ENCODE measurements around the gene PDE4D. TPM values are rescaled to one million over a fixed set of nuclear protein-coding genes. Genes with fewer than 3 reads are reported as not detected.
A peak's percentile ranks its signal among the peaks of the same experiment; 100 is the strongest.

The PDE4D gene
- total RNA-seq, 1 donor from 2014 or later, result 6.8 TPM

DNA sequence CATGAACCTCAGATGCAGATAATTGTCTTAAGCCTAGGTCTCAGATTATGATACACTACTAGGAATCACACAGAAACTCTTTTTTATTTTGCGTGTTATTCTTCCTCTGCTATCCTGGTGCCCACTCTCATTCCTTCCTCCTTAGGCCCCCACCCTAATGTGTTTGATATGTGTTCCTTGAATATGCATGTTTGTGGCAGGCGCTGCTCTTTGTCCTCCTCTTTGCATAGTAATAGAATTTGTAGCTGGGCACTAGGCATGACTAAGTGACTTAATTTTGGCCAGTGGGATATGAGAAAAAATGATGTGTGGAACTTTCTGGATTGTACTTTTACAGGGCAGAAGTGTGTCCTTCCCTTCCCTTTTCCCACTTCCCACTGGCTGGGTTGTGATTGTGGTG is 965.6 kb downstream of the PDE4D start:
- H3K4me3 ChIP-seq (ENCODE audit: low read depth, low read length), result no peak overlapping the region
- H3K27me3 ChIP-seq (ENCODE audit: control insufficient read depth, insufficient read depth, low read length), result peaks cover 4% of the 10 kb centered on the region
- DNase-seq (ENCODE audit: low read depth) (no peak), FAIRE-seq (no peak)
- TF ChIP-seq, protein P1, sequence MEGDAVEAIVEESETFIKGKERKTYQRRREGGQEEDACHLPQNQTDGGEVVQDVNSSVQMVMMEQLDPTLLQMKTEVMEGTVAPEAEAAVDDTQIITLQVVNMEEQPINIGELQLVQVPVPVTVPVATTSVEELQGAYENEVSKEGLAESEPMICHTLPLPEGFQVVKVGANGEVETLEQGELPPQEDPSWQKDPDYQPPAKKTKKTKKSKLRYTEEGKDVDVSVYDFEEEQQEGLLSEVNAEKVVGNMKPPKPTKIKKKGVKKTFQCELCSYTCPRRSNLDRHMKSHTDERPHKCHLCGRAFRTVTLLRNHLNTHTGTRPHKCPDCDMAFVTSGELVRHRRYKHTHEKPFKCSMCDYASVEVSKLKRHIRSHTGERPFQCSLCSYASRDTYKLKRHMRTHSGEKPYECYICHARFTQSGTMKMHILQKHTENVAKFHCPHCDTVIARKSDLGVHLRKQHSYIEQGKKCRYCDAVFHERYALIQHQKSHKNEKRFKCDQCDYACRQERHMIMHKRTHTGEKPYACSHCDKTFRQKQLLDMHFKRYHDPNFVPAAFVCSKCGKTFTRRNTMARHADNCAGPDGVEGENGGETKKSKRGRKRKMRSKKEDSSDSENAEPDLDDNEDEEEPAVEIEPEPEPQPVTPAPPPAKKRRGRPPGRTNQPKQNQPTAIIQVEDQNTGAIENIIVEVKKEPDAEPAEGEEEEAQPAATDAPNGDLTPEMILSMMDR (IDR thresholded peaks at IDR 0.05; ENCODE audit: insufficient read depth, low read length, severe bottlenecking), result no peak
- H3K36me3 ChIP-seq (ENCODE audit: control insufficient read depth, insufficient read depth, low read length), result no peaks in the 10 kb centered on the region

DNA sequence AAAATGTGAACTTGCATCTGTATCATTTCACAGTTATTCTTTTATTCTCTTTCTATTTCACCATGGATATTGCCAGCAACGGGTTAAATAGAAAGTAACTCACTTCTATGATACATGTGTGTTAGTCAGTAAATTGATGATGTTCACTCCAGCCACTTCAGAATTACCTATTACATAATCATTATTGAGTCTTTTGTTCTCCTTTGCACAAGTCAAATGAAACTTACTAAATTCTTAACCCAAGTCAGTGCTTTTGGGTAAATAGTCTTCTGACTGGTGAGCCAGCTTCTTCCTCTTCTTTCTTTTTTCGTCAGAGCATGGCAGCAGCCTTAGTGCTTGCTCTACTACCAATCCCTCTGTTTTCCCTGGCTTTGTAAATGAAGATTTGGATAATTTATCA is 966.3 kb downstream of the PDE4D start:
- Histone ChIP-seq H3K27me3 (ENCODE audit: control insufficient read depth, insufficient read depth, low read length) (peaks cover 4% of the 10 kb centered on the region), H3K36me3 (ENCODE audit: control insufficient read depth, insufficient read depth, low read length) (no peaks in the 10 kb centered on the region), H3K4me3 (ENCODE audit: low read depth, low read length) (no peak overlapping the region)
- FAIRE-seq, result no peak
- peak; percentile 17 for DNase-seq (ENCODE audit: low read depth)
- TF ChIP-seq, protein P1 (IDR thresholded peaks at IDR 0.05; ENCODE audit: insufficient read depth, low read length, severe bottlenecking), result no peak

DNA sequence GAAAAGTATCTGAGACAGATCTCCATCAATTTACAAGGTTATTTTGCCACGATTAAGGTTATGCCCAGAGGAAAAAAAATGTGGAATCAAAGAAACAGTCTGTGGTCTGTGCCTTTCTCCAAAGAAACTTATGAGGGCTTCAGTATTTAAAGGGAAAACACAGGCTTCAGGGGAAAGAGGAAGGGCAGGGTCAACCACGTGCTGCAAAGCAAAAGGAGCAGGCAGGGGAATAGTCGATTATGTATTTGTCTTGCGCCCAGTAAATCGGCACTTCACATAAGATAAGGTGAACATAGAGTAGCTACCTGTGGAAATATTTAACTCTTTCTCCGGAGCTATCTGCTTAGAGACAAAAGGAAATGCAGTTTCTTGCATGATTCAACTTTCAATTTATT is 967.0 kb downstream of the PDE4D start:
- no peak overlapping the region for H3K4me3 ChIP-seq (ENCODE audit: low read depth, low read length)
- no peak for FAIRE-seq
- TF ChIP-seq, protein P1 (IDR thresholded peaks at IDR 0.05; ENCODE audit: insufficient read depth, low read length, severe bottlenecking), result no peak

DNA sequence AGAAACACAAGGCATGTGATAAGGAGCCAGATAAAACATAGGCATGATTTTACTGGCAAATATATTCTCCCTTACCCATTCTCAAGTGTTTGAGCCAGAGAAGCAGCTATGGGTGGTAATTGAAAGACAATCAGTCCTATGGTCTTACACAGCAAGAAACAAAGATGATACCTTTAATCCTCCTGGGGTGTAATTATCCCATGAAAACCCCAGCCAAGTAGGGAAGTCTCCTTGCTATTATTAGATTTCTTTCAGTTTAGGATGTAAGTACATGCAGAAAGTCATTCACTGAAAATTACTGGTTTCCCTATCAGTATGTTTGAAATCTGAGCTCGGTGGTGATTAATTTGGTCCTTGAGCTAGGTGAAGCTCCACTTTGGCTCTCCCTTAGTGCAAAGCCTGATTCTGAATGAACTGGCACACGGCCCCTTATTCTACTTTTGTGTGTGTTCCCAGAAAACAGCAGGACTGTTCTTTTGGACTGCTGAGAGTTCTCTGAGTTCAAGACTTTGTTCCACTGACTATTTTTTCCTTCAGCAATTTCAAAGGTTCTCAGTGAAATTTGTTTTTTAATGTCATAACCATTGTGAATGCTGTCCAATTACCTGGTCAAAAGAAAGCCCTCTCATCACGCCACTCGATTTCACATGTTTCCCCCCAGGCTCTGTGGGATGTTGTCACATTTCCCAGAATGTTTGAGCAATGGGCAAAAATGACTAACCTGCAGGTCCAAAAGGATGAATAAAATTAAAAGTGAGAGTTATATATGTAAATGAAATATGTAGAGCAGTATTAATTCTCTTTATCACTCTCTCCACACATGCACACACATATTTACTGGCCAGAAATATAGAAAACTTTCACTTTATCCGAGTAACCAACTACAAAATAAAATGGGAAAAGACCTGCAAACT is 967.6 kb downstream of the PDE4D start:
- TF ChIP-seq, protein P1 (IDR thresholded peaks at IDR 0.05; ENCODE audit: insufficient read depth, low read length, severe bottlenecking), result no peak
- H3K27me3 ChIP-seq (ENCODE audit: control insufficient read depth, insufficient read depth, low read length), result peaks cover 4% of the 10 kb centered on the region
- H3K36me3 ChIP-seq (ENCODE audit: control insufficient read depth, insufficient read depth, low read length), result no peaks in the 10 kb centered on the region
- H3K4me3 ChIP-seq (ENCODE audit: low read depth, low read length), result no peak overlapping the region
- DNase-seq (ENCODE audit: low read depth) (peak; percentile 30), FAIRE-seq (no peak)

More for the DNA sequence above, 967.0 kb downstream of the PDE4D start:
- Histone ChIP-seq H3K36me3 (ENCODE audit: control insufficient read depth, insufficient read depth, low read length) (no peaks in the 10 kb centered on the region), H3K27me3 (ENCODE audit: control insufficient read depth, insufficient read depth, low read length) (peaks cover 4% of the 10 kb centered on the region)
- no peak for DNase-seq (ENCODE audit: low read depth)

DNA sequence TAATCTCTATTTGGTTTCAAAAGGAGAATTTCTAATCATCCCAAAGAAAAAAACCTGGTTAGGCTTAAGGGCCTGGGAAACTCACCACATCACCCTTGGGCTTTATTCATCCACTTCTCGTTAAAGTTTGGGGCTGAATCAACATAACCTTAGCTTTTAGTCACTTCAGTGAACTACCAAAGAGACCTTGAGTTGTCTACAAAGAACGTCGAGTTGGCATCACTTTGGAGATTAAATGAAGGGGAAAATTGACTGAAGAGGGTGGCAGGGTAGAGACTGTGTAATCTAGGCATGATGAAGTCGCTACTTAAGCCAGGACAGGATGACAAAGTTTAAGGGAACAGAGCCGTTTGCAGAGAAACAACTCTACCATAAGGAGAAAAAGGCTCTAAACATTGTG is 969.2 kb downstream of the PDE4D start:
- no peaks in the 10 kb centered on the region for H3K36me3 ChIP-seq (ENCODE audit: control insufficient read depth, insufficient read depth, low read length)

More for the DNA sequence above, 969.2 kb downstream of the PDE4D start:
- DNase-seq (ENCODE audit: low read depth), result no peak
- Histone ChIP-seq H3K27me3 (ENCODE audit: control insufficient read depth, insufficient read depth, low read length) (peaks cover 4% of the 10 kb centered on the region), H3K4me3 (ENCODE audit: low read depth, low read length) (no peak overlapping the region)
- no peak for FAIRE-seq
- TF ChIP-seq, protein P1 (IDR thresholded peaks at IDR 0.05; ENCODE audit: insufficient read depth, low read length, severe bottlenecking), result no peak

All from bronchial epithelial cell (primary cell).